Fibroblast of lung (primary cell): Measurements from ENCODE around the gene GNG3. TPM values are rescaled to one million over a fixed set of nuclear protein-coding genes. Genes with fewer than 3 reads are reported as not detected.
A peak's percentile ranks its signal among the peaks of the same experiment; 100 is the strongest.

ENCODE experiments used
- DNase-seq, 2 donors: peaks; one replicate each; pipeline versions ENCODE4 v3.0.0 to v3.0.0-alpha.2; 2010; ENCODE audit warnings: low read depth in 2 of 2
- H2AFZ ChIP-seq: 2 replicates; pipeline ENCODE4 v1.5.1; 2012; ENCODE audit warnings: low read length, control low read depth, inconsistent platforms
- H3K27ac ChIP-seq: 2 replicates; pipeline ENCODE4 v1.5.1; 2011; ENCODE audit warnings: low read length, control low read depth; ENCODE audit not compliant: insufficient read depth
- H3K27me3 ChIP-seq: 2 replicates; pipeline ENCODE4 v1.5.1; 2011; ENCODE audit warnings: mild to moderate bottlenecking, low read length; ENCODE audit not compliant: control insufficient read depth, insufficient read depth
- H3K36me3 ChIP-seq: 2 replicates; pipeline ENCODE4 v1.5.1; 2011; ENCODE audit warnings: low read length; ENCODE audit not compliant: control insufficient read depth, insufficient read depth
- H3K4me1 ChIP-seq: 2 replicates; pipeline ENCODE4 v1.5.1; 2011; ENCODE audit warnings: low read length; ENCODE audit not compliant: control insufficient read depth, insufficient read depth; ENCODE audit errors: extremely low read depth
- H3K4me2 ChIP-seq: 2 replicates; pipeline ENCODE4 v1.5.1; 2011; ENCODE audit warnings: low read length, control low read depth; ENCODE audit not compliant: insufficient read depth; ENCODE audit errors: extremely low read depth
- H3K4me3 ChIP-seq, 4 experiments: fragments of 200-600 bp in 1 of 4; sonication (generic) in 1 of 4; replicated peaks in 1 of 4; 2 replicates each; pipeline ENCODE4 v1.5.1; 2011 to 2016; ENCODE audit warnings: low read length in 4 of 4, low read depth in 3 of 4, mild to moderate bottlenecking in 3 of 4, control low read depth in 2 of 4, inconsistent platforms in 1 of 4, mixed read lengths in 1 of 4; ENCODE audit not compliant: insufficient read depth in 1 of 4; ENCODE audit errors: control extremely low read depth in 1 of 4
- H3K79me2 ChIP-seq: 2 replicates; pipeline ENCODE4 v1.5.1; 2012; ENCODE audit warnings: mild to moderate bottlenecking, low read length, inconsistent platforms; ENCODE audit not compliant: control insufficient read depth, insufficient read depth
- H3K9ac ChIP-seq: 2 replicates; pipeline ENCODE4 v1.5.1; 2011; ENCODE audit warnings: mild to moderate bottlenecking, low read length, control low read depth; ENCODE audit not compliant: insufficient read depth
- H3K9me3 ChIP-seq: 2 replicates; pipeline ENCODE4 v1.5.1; 2012; ENCODE audit warnings: low read depth, low read length; ENCODE audit not compliant: control insufficient read depth, insufficient read depth
- H4K20me1 ChIP-seq: 2 replicates; pipeline ENCODE4 v1.5.1; 2011; ENCODE audit warnings: low read length; ENCODE audit not compliant: control insufficient read depth, insufficient read depth; ENCODE audit errors: extremely low read depth
- EZH2 ChIP-seq: IDR thresholded peaks from 2 replicates; pipeline ENCODE4 v1.5.1; 2012; ENCODE audit warnings: low read length, control low read depth, mild to moderate bottlenecking; ENCODE audit errors: missing control alignments
- polyA plus RNA-seq, 2 donors: library from polyadenylated mRNA; depleted of rRNA in 1 of 2; stranded (reverse) in 1 of 2; unstranded in 1 of 2; fragments of >200 nt; gene quantifications; 2 replicates each; pipeline ENCODE4 v1.2.1, GENCODE V29; 2011 to 2012; ENCODE audit warnings: missing spikeins in 1 of 2
- total RNA-seq: library from RNA; depleted of rRNA; stranded (reverse); fragments of >200 nt; gene quantifications from 2 replicates; pipeline ENCODE4 v1.2.1, GENCODE V29; 2014
- TF ChIP-seq, protein P1 (sequence below), 2 donors: IDR thresholded peaks in 1 of 2; conservative IDR thresholded peaks in 1 of 2; 1 replicate in 1 of 2; 2 replicates in 1 of 2; pipeline ENCODE4 v1.5.1; 2011 to 2012; ENCODE audit warnings: low read length in 2 of 2, control low read depth in 1 of 2, inconsistent platforms in 1 of 2, low read depth in 1 of 2, mild to moderate bottlenecking in 1 of 2

The GNG3 gene
- total and polyA plus RNA-seq, 2 donors (not counting 1 experiment from before 2014, with no cell fraction given): not detected

DNA sequence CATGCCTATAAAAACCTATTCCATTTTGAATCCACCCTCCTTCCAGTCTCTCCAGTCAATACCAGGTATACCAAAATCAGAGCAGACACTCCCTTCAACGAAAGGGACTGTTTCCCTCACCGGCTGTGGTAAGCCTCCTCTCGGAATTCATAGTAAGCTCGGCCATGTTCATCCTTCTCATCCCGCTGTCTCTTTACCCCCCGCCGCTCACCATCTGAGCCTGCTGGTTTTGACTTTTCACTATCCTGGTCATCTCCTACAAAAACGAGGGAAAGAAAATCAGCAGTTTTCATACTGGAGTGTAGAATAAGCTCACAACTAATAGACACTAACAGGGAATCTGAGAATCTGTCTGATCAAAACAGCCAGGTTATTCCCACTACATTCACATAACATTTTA lies 16.7 kb downstream of the GNG3 start:
- Histone ChIP-seq H3K4me3 (peak overlapping the region; percentile 63 to 99 (median 94)), H3K27ac (no peak overlapping the region), H3K79me2 (peaks cover 77% of the 10 kb centered on the region), H3K4me2 (peak overlapping the region; percentile 95), H3K9ac (no peak overlapping the region), H3K36me3 (peaks cover 21% of the 10 kb centered on the region), H3K4me1 (no peaks in the 10 kb centered on the region), H4K20me1 (peaks cover 4% of the 10 kb centered on the region), H2AFZ (no peak overlapping the region), H3K27me3 (no peaks in the 10 kb centered on the region), H3K9me3 (no peaks in the 10 kb centered on the region)
- no peak for DNase-seq
- TF ChIP-seq, protein P1, sequence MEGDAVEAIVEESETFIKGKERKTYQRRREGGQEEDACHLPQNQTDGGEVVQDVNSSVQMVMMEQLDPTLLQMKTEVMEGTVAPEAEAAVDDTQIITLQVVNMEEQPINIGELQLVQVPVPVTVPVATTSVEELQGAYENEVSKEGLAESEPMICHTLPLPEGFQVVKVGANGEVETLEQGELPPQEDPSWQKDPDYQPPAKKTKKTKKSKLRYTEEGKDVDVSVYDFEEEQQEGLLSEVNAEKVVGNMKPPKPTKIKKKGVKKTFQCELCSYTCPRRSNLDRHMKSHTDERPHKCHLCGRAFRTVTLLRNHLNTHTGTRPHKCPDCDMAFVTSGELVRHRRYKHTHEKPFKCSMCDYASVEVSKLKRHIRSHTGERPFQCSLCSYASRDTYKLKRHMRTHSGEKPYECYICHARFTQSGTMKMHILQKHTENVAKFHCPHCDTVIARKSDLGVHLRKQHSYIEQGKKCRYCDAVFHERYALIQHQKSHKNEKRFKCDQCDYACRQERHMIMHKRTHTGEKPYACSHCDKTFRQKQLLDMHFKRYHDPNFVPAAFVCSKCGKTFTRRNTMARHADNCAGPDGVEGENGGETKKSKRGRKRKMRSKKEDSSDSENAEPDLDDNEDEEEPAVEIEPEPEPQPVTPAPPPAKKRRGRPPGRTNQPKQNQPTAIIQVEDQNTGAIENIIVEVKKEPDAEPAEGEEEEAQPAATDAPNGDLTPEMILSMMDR (conservative IDR thresholded peaks at IDR 0.05 in 1 of 2, IDR thresholded peaks at IDR 0.05 in 1 of 2; ENCODE audit: low read depth in 1 of 2, low read length in 2 of 2): no peak
- TF ChIP-seq EZH2: no peak

DNA sequence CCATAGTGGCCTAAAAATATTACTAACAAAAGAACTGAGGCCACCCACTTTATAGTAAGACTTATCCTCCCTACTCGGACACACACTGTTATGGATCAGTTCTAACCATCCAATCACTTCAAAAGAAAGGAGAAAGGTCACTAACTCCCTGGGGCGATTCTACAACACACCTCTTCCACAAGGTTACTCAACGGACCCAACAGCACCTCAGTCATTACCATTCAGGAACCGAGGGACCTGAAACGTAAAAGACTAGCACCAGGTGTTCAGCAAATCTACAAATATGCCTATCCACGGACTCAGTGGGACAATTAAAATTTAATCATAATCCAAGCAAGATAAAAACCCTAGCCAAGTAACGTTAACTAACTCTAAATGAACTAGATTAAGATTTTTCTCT lies 18.2 kb downstream of the GNG3 start:
- peaks cover 4% of the 10 kb centered on the region for H4K20me1 ChIP-seq
- no peak for DNase-seq
- H3K79me2 ChIP-seq: peaks cover 82% of the 10 kb centered on the region
- no peak overlapping the region for H2AFZ ChIP-seq
- no peak for TF ChIP-seq EZH2
- TF ChIP-seq, protein P1 (conservative IDR thresholded peaks at IDR 0.05 in 1 of 2, IDR thresholded peaks at IDR 0.05 in 1 of 2; ENCODE audit: low read depth in 1 of 2, low read length in 2 of 2): no peak
- peak overlapping the region; percentile 85 for H3K9ac ChIP-seq
- no peaks in the 10 kb centered on the region for H3K9me3 ChIP-seq
- peak overlapping the region; percentile 82 for H3K4me2 ChIP-seq
- H3K4me3 ChIP-seq: peak overlapping the region; percentile 63 to 99 (median 94)
- H3K4me1 ChIP-seq: peaks cover 2% of the 10 kb centered on the region
- peak overlapping the region; percentile 92 for H3K27ac ChIP-seq
- H3K27me3 ChIP-seq: no peaks in the 10 kb centered on the region
- peaks cover 8% of the 10 kb centered on the region for H3K36me3 ChIP-seq

DNA sequence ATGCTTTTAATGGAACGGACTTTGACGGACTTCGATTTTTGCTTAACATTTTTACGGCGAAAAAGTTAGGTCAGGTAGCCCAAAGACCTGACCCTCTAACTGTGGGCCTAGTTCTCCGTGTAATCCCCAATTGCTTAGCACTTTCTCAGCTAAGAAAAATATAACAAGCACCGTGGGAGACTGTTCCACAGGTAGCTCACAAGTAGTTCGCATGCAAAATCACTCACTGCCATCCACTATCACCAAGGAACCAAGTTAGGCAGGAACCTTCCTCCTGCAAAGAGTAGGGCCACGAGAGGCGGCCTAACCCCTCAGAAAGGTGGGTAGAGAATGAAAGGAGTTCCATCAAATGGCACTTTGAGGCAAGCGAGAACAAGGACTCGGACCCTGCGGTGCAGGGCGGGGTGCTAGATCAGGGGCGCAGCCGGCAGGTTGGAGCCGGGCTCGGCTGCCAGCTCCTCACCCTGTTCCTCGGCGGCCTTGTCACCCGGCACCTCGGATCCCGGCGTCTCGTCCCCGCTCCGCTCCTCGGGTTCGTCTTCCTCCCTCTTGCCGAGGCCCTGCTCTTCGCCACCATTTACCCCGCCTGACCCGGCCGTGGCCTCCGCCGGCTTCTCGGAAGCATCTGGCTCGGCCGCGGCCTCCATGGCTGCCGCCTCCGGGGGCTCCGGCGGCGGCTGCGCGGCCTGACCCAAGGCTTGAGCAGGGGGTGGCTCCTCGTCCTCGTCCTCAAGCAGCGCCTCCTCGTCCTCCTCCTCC lies 18.9 kb downstream of the GNG3 start:
- TF ChIP-seq EZH2: no peak
- TF ChIP-seq, protein P1 (conservative IDR thresholded peaks at IDR 0.05 in 1 of 2, IDR thresholded peaks at IDR 0.05 in 1 of 2; ENCODE audit: low read depth in 1 of 2, low read length in 2 of 2): no peak

More for the DNA sequence above, 18.9 kb downstream of the GNG3 start:
- no peak for DNase-seq
- Histone ChIP-seq H2AFZ (no peak overlapping the region), H3K4me1 (peaks cover 3% of the 10 kb centered on the region), H3K4me2 (peak overlapping the region; percentile 82), H3K9me3 (no peaks in the 10 kb centered on the region), H3K9ac (peak overlapping the region; percentile 85), H3K27me3 (no peaks in the 10 kb centered on the region), H3K4me3 (peak overlapping the region; percentile 63 to 99 (median 94)), H3K36me3 (peaks cover 5% of the 10 kb centered on the region), H4K20me1 (peaks cover 4% of the 10 kb centered on the region), H3K27ac (peak overlapping the region; percentile 92), H3K79me2 (peaks cover 81% of the 10 kb centered on the region)
